Measurements from ENCODE around the gene RPS24.

DNA sequence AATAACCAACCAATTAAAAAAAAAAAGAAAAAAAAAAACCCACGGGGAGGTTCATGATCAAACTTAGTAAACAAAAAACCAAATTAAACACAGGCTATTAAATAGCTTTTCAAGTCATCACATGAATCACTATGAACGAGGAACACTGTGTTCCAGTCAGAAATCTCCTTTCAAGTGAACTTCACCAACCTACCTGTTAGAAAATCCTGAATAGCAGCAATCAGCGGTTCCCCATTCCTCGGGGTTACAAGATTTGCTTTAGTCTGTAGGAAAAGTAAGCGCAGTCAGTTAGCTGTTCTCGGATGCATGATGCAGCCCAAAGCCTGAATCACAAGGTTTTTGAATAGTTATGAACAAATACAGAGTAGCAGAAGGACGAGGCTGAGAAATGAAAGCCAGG, 23.4 kb upstream of the RPS24 start:
- TF ChIP-seq, protein P1, sequence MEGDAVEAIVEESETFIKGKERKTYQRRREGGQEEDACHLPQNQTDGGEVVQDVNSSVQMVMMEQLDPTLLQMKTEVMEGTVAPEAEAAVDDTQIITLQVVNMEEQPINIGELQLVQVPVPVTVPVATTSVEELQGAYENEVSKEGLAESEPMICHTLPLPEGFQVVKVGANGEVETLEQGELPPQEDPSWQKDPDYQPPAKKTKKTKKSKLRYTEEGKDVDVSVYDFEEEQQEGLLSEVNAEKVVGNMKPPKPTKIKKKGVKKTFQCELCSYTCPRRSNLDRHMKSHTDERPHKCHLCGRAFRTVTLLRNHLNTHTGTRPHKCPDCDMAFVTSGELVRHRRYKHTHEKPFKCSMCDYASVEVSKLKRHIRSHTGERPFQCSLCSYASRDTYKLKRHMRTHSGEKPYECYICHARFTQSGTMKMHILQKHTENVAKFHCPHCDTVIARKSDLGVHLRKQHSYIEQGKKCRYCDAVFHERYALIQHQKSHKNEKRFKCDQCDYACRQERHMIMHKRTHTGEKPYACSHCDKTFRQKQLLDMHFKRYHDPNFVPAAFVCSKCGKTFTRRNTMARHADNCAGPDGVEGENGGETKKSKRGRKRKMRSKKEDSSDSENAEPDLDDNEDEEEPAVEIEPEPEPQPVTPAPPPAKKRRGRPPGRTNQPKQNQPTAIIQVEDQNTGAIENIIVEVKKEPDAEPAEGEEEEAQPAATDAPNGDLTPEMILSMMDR (IDR thresholded peaks at IDR 0.05; ENCODE audit: insufficient read depth, low read length, poor library complexity, severe bottlenecking), result no peak
- no peak for TF ChIP-seq EZH2phosphoT487 (conservative IDR thresholded peaks at IDR 0.05; ENCODE audit: low read length)
